GM12892 (cell line): ENCODE measurements around the gene KRTAP5-11.
"Not testable (repeated sequence)": the region's sequence is repeated elsewhere in the genome, so short reads cannot be mapped to it uniquely, and the experiment has no call there.

Experiments used
- DNase-seq: peaks from one replicate; pipeline ENCODE4 v3.0.0; 2011; ENCODE audit not compliant: insufficient read length
- FAIRE-seq: peaks from 2 replicates; lab custom pipeline; 2011; peaks lifted over from hg19 to GRCh38; lab: Jason Lieb, UNC
- POLR2A ChIP-seq: IDR thresholded peaks from 2 replicates; pipeline ENCODE4 v1.6.1; 2011; ENCODE audit warnings: low read depth, low read length, control low read depth
- POLR2AphosphoS5 ChIP-seq: IDR thresholded peaks from 2 replicates; pipeline ENCODE4 v1.6.1; 2011; ENCODE audit warnings: low read depth, low read length, control low read depth
- TAF1 ChIP-seq: IDR thresholded peaks from 2 replicates; pipeline ENCODE4 v1.6.1; 2011; ENCODE audit warnings: low read depth, mild to moderate bottlenecking, control low read depth, low read length, borderline replicate concordance

The KRTAP5-11 gene

DNA sequence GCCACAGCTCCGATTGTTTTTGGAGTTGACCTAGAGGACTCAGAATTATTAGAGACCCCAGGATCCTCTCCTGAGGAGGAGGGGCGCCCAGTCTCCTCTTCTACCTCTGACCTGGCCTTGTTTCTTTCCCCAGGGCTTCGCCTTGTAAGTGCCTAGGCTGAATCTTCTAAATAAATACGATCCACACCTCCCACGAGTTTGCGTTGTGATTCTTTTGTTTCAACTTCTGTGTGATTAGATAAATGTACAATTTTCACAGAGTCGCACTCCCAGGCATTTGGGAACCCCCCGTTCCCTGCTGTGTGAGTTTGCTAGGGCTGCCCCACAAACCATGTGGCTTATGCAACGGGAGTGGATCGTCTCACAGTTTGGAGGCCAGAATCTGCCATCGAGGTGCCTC, 43.7 kb downstream of the KRTAP5-11 start:
- no peak for DNase-seq
- no peak; the same call in 1 of the 2 replicates for TF ChIP-seq POLR2A
- no peak for TF ChIP-seq TAF1
- TF ChIP-seq POLR2AphosphoS5: no peak
- FAIRE-seq: no peak

DNA sequence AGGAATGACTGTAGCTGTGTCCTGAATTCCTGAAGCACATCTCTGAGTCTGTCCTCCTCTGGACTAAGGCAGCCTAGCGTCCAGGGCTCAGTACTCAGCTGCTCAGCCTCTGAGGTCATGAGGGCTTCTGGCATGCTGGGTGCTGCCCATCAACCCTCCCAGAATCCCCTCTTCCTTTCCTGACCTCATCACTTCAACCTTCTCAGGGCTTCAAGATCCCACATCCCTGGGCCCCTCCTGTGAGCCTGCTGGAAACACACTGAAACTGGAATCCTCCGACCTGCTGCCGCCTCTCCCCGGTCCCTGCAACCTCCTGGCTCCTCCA, 44.0 kb downstream of the KRTAP5-11 start:
- FAIRE-seq (no peak), DNase-seq (no peak)
- no peak for TF ChIP-seq TAF1
- no peak for TF ChIP-seq POLR2AphosphoS5
- TF ChIP-seq POLR2A: no peak

DNA sequence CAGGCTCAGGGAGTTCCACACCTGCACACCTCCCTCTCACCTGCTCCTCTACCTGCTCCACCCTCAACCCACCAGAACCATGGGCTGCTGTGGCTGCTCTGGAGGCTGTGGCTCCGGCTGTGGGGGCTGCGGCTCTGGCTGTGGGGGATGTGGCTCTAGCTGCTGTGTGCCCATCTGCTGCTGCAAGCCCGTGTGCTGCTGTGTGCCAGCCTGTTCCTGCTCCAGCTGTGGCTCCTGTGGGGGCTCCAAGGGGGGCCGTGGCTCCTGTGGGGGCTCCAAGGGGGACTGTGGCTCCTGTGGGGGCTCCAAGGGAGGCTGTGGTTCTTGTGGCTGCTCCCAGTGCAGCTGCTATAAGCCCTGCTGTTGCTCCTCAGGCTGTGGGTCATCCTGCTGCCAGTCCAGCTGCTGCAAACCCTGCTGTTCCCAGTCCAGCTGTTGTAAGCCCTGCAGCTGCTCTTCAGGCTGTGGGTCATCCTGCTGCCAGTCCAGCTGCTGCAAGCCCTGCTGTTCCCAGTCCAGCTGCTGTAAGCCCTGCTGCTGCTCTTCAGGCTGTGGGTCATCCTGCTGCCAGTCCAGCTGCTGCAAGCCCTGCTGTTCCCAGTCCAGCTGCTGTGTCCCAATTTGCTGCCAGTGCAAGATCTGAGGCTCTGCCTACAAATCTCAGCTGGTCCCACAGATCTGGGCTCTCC, 44.6 kb downstream of the KRTAP5-11 start, which contains the start of gene KRTAP5-8:
KRTAP5-8 (plus strand) TSS at position 49 of the 689 bp plus-strand sequence; CDS start at position 80, 31 bp downstream.
- not testable (repeated sequence) for DNase-seq

DNA sequence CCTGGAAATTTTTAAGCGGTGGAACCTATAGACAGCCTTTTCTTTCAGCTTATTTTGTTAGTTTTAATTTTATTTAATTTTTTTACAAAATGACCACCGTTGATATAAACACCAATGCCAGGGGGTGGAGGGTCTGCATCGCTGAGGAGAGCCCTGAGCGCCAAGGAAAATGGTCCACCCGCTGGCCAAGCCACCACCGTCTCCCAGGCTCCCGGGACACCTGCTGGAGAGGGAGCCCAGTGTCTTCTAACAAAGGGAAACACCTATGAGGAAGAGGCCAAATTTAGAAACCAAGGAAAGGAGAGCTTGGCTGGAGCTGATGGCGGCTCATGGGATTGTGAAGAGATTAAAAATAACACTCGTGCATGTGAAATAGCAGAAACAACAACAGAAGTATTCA, 45.1 kb downstream of the KRTAP5-11 start:
- no peak for FAIRE-seq
- no peak for DNase-seq

More for the DNA sequence above, 44.6 kb downstream of the KRTAP5-11 start, which contains the start of gene KRTAP5-8:
- peak; percentile 30 for FAIRE-seq

DNA sequence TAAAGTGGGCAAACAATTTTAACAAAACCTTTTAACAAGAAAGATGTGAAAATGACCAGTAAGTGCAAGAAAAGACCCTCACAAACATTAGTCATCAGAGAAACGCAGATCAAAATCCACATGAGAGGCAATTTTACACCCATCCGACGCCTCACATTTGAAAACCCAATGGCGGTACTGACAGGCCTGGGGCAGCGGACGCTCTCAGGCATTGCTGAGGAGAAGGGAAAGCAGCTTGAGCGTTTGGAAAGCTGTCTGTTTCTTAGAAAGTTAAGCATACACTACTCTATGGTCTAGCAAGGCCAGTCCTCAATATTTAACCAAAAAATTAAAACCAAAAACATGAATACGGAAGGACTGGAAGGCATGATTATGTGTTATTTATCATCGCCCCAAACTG, 46.9 kb downstream of the KRTAP5-11 start:
- peak; percentile 14 for FAIRE-seq
- DNase-seq: no peak
- TF ChIP-seq POLR2AphosphoS5 (no peak), TAF1 (no peak), POLR2A (no peak)

More for the DNA sequence above, 45.1 kb downstream of the KRTAP5-11 start:
- TF ChIP-seq POLR2A: no peak
- TF ChIP-seq TAF1: no peak
- no peak for TF ChIP-seq POLR2AphosphoS5

DNA sequence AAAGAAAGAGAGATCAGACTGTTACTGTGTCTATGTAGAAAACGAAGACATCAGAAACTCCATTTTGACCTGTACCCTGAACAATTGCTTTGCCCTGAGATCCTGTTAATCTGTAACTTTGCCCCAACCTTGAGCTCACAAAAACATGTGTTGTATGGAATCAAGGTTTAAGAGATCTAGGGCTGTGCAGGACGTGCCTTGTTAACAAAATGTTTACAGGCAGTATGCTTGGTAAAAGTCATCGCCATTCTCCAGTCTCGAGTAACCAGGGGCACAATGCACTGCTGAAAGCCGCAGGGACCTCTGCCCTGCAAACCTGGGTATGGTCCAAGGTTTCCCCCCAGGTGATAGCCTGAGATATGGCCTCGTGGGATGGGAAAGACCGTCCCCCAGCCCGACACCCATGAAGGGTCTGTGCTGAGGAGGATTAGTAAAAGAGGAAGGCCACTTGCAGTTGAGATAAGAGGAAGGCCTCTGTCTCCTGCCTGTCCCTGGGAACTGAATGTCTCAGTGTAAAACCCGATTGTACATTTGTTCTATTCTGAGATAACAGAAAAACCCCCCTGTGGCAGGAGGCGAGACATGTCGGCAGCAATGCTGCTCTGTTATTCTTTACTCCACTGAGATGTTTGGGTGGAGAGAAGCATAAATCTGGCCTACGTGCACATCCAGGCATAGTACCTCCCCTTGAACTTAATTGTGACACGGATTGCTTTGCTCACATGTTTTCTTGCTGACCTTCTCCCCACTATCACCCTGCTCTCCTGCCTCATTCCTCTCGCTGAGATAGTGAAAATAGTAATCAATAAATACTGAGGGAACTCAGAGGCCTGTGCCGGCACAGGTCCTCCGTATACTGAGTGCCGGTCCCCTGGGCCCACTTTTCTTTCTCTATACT, 47.7 kb downstream of the KRTAP5-11 start:
- DNase-seq, FAIRE-seq: not testable (repeated sequence)

DNA sequence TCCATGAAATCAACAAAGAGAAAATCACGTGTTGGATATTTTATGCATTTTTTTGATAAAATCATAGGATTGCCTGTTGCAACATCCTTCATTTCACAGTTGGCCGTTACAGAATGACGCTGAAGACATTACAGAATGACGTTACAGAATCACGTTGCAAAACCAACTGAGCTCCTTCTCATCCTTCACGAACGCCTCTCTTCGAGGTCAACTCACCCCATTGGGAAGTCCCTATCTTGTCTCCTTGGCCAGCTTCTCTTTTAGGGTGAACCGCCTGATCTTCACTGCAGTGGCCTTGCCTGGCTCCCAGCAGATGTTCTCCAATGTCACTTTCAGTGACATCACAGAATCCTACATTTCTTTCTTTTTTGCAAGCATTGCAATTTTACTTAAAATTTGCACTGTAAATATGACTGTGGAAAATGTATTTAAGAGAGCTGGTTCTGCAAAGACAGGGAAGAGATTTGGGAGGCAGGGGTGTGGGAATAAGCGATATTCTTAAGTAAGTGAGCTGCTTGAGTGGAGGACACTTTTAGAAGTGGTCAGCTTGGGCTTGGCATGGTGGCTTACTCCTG, 50.6 kb downstream of the KRTAP5-11 start:
- TF ChIP-seq POLR2AphosphoS5 (no peak), TAF1 (no peak), POLR2A (no peak)
- FAIRE-seq (no peak), DNase-seq (no peak)
